NCI-H510A (cell line): ENCODE measurements around the gene PDIK1L.

ENCODE experiments used
- DNase-seq: peaks from one replicate; lab custom pipeline; 2025; lab: John Stamatoyannopoulos, UW

The PDIK1L gene

GRCh38 chr1:26171084-26172072 lies 59.8 kb downstream of the PDIK1L start, which contains the start of gene ZNF593OS:
Gene ZNF593OS, minus strand, starts transcription at chr1:26171832. Its CDS starts 171 bp downstream, at chr1:26171661.
- DNase-seq = peak; percentile 35
